ENCODE results near the gene COX6A1. TPM values are rescaled to one million over a fixed set of nuclear protein-coding genes. Genes with fewer than 3 reads are reported as not detected.
A peak's percentile ranks its signal among the peaks of the same experiment; 100 is the strongest.

The COX6A1 gene
- total and polyA plus RNA-seq, 2 of the 13 experiments (the other 11 are each of a cell fraction or from before 2014, with no cell fraction given): 542 to 673 TPM

GRCh38 chr12:120470150-120470784 is 32.4 kb downstream of the COX6A1 start (continued):
- TF ChIP-seq POGZ (CRISPR knock-in tag; IDR thresholded peaks at IDR 0.05) (no peak), HOXA9 (CRISPR knock-in tag; IDR thresholded peaks at IDR 0.05; ENCODE audit: borderline replicate concordance) (no peak), NFE2 (CRISPR knock-in tag; IDR thresholded peaks at IDR 0.05) (no peak), ATF5 (CRISPR knock-in tag; IDR thresholded peaks at IDR 0.05; ENCODE audit: low read depth) (no peak), ZNF329 (CRISPR knock-in tag; IDR thresholded peaks at IDR 0.05; ENCODE audit: low read depth) (no peak), KDM1A (CRISPR knock-in tag; IDR thresholded peaks at IDR 0.05) (no peak), ZNF816 (CRISPR knock-in tag; IDR thresholded peaks at IDR 0.05; ENCODE audit: borderline replicate concordance) (no peak), RBAK (CRISPR knock-in tag; IDR thresholded peaks at IDR 0.05) (no peak), KLF13 (CRISPR knock-in tag; IDR thresholded peaks at IDR 0.05) (no peak), KDM3A (CRISPR knock-in tag; IDR thresholded peaks at IDR 0.05; ENCODE audit: low read depth) (no peak), SMARCC2 (IDR thresholded peaks at IDR 0.05) (no peak), DNMT3B (CRISPR knock-in tag; conservative IDR thresholded peaks at IDR 0.05) (no peak), ZNF563 (CRISPR knock-in tag; IDR thresholded peaks at IDR 0.05) (no peak), ZNF18 (CRISPR knock-in tag; IDR thresholded peaks at IDR 0.05; ENCODE audit: insufficient replicate concordance) (no peak), TCF12 (IDR thresholded peaks at IDR 0.05) (no peak), TCF12 (CRISPR knock-in tag; IDR thresholded peaks at IDR 0.05) (0 out of 2 replicates have a peak, but pooled peaks have one; percentile 14), YEATS4 (CRISPR knock-in tag; IDR thresholded peaks at IDR 0.05; ENCODE audit: borderline replicate concordance) (no peak), ZBTB4 (CRISPR knock-in tag; IDR thresholded peaks at IDR 0.05; ENCODE audit: borderline replicate concordance) (no peak), PHF5A (CRISPR knock-in tag; IDR thresholded peaks at IDR 0.05; ENCODE audit: low read depth, unreplicated experiment) (no peak), SMAD3 (CRISPR knock-in tag; IDR thresholded peaks at IDR 0.05) (no peak), MEF2D (CRISPR knock-in tag; IDR thresholded peaks at IDR 0.05) (no peak), EEA1 (CRISPR knock-in tag; IDR thresholded peaks at IDR 0.05; ENCODE audit: borderline replicate concordance) (no peak), BCL6 (CRISPR knock-in tag; IDR thresholded peaks at IDR 0.05) (no peak)
- TF ChIP-seq, protein P1, sequence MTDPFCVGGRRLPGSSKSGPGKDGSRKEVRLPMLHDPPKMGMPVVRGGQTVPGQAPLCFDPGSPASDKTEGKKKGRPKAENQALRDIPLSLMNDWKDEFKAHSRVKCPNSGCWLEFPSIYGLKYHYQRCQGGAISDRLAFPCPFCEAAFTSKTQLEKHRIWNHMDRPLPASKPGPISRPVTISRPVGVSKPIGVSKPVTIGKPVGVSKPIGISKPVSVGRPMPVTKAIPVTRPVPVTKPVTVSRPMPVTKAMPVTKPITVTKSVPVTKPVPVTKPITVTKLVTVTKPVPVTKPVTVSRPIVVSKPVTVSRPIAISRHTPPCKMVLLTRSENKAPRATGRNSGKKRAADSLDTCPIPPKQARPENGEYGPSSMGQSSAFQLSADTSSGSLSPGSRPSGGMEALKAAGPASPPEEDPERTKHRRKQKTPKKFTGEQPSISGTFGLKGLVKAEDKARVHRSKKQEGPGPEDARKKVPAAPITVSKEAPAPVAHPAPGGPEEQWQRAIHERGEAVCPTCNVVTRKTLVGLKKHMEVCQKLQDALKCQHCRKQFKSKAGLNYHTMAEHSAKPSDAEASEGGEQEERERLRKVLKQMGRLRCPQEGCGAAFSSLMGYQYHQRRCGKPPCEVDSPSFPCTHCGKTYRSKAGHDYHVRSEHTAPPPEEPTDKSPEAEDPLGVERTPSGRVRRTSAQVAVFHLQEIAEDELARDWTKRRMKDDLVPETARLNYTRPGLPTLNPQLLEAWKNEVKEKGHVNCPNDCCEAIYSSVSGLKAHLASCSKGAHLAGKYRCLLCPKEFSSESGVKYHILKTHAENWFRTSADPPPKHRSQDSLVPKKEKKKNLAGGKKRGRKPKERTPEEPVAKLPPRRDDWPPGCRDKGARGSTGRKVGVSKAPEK (CRISPR knock-in tag; IDR thresholded peaks at IDR 0.05; ENCODE audit: borderline replicate concordance): peak; percentile 82; the same call in 1 of the 2 replicates

Data from HepG2 (cell line).